Measurements from ENCODE around the gene MUC5AC.
"Not testable (repeated sequence)": the region's sequence is repeated elsewhere in the genome, so short reads cannot be mapped to it uniquely, and the experiment has no call there.

MUC5AC gene

DNA sequence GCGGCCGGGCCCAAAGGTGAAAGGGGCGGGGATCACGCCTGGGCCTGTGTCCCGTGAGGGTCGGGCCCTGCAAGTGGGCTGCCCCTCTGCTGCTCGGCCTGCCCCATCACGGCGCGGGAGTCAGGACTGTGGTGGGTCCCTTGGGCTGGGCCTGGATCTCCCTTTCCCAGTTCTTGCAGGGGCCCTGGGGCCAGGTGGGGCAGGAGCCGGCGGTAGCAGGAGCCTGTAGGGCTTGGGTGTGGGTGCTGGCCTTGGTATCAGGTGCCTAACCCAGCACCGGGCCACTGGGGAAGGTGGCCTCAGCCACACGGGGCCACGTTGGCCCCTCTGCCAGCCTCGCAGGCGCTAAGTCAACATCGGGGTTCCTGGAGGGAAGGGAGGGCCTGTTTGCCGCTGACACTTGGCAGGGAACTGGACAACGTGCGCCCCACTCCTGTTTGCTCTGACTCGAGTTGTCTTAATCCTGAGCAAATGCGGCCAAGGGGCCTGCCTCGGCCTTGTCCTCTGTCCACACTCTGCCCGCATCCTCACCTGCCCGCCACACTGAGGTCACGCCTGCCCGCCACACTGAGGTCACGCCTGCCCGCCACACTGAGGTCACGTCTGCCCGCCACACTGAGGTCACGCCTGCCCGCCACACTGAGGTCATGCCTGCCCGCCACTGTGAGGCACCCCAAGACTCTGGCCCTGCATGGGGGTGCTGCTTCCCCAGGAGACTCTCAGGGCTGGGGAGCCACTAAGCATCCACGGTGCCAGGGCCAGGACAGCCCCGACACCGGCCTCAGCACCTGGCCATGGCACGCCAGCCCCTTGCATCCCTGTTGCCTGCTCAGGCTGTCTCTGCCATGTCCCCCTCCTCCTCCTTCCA lies 50.9 kb downstream of the MUC5AC start:
- DNase-seq (ENCODE audit: low spot score): no peak

DNA sequence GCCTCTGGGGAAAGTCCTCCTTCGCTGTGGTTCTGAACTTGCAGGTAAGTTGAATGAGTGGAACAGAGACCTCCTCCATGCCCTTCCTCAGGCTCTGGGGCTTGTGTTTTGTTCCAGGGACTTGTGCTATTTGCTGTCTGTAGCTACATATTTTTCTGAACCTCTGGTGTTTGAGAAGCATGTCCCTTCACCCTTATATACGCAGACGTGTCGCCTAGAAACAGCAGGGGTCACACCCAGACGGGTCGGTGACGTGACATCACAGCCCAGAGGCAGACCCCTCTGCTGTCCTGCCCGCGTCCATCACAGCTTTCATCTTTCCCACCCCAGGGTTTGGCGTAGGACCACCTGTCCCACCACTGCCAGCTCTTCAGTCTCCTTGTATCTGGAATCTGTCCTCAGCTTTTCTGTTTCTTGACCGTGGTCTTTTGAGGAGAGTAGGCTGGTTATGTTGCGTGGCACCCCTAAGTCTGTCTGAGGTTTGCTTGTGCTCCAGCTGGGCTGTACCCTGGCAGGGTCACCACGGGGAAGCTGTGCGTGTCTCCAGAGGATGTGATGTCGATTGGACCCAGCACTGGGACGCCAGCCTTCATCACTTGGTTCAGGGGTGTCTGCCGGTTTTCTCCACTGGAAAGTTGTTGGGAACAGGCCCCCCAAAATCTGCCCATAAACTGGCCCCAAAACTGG lies 51.8 kb downstream of the MUC5AC start:
- DNase-seq (ENCODE audit: low spot score): no peak

DNA sequence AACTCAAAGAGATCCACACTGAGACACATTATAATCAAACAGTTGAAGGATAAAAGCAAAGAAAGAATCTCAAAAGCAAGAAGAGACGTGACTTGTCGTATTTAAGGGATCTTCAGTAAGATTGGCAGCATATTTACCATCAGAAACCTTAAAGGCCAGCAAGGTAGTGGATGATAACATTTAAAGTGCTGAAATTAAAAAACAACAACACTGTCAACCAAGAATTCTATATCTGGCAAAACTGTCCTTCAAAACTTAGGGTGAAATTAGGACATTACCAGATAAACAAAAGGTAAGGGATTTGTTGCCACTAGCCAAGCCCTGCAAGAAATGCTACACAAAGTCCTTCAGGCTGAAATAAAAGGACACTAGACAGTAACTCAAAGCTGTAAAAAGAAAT lies 54.1 kb downstream of the MUC5AC start:
- no peak for DNase-seq (ENCODE audit: low spot score)

DNA sequence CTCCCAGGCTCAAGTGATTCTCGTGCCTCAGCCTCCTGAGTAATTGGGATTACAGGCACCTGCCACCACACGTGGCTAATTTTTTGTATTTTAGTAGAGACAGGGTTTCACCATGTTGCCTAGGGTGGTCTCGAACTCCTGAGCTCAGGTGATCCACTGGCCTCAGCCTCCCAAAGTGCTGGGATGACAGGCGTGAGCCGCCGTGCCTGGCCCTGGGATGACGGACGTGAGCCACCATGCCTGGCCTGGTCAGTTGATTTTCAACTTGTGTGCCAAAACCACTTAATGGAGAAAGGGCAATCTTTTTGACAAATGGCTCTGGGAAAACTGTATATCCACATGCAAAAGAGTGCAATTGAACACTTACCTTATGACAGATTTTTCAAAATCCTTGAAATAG lies 58.1 kb downstream of the MUC5AC start:
- not testable (repeated sequence) for DNase-seq (ENCODE audit: low spot score)

- DNase-seq (ENCODE audit: low spot score): no peak
Measured at GRCh38 chr11:1217151-1217550, 59.4 kb downstream of the MUC5AC start.

GRCh38 chr11:1218256-1218787 lies 60.6 kb downstream of the MUC5AC start:
- no peak for DNase-seq (ENCODE audit: low spot score)

GRCh38 chr11:1218788-1219445 lies 61.2 kb downstream of the MUC5AC start:
- no peak for DNase-seq (ENCODE audit: low spot score)

GRCh38 chr11:1219446-1219833 lies 61.7 kb downstream of the MUC5AC start:
- no peak for DNase-seq (ENCODE audit: low spot score)

- DNase-seq (ENCODE audit: low spot score): no peak
Measured at GRCh38 chr11:1219834-1220815, 62.4 kb downstream of the MUC5AC start.

GRCh38 chr11:1220941-1221721 lies 63.4 kb downstream of the MUC5AC start:
- DNase-seq (ENCODE audit: low spot score): no peak

- no peak for DNase-seq (ENCODE audit: low spot score)
Measured at GRCh38 chr11:1221848-1222311, 64.1 kb downstream of the MUC5AC start.

DNA sequence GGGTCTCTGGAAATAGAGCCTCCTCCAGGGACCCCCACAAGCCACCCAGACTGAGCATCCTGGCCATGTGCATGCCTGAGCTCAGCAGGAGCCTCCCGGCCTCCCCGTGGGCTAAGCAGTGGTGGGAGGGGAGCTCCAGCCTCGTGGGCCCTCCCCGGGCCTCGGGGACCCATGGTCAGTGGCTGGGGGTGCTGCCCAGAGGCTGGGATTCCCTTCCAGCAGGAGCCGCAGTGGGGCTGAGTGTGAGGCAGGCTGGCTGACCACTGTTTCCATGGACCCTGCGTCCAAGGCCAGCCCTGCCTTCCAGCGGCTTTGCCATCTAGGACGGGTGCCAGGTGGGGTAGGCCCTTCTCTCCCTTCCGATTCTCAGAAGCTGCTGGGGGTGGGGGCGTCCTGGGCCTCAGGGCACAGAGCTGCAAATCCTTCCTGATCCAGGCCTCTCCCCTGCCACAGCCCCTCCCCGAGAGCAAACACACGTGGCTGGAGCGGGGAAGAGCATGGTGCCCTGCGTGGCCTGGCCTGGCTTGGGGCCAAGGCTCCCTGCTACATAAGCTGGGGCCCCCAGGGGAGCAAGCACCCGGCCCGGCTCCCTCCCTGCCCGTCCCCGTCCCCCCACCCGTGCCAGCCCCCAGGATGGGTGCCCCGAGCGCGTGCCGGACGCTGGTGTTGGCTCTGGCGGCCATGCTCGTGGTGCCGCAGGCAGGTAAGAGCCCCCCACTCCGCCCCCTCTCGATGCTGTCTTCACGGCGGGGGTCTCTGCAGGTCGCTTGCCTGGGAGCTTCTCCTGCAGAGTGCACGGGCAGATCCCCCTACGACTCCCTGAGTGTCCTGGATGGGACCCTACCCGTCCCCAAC lies 65.0 kb downstream of the MUC5AC start, which contains the start of gene MUC5B:
Gene MUC5B, plus strand, starts transcription at position 576 of the 855 bp plus-strand sequence. Its CDS starts 58 bp downstream, at position 634.
- no peak for DNase-seq (ENCODE audit: low spot score)

DNA sequence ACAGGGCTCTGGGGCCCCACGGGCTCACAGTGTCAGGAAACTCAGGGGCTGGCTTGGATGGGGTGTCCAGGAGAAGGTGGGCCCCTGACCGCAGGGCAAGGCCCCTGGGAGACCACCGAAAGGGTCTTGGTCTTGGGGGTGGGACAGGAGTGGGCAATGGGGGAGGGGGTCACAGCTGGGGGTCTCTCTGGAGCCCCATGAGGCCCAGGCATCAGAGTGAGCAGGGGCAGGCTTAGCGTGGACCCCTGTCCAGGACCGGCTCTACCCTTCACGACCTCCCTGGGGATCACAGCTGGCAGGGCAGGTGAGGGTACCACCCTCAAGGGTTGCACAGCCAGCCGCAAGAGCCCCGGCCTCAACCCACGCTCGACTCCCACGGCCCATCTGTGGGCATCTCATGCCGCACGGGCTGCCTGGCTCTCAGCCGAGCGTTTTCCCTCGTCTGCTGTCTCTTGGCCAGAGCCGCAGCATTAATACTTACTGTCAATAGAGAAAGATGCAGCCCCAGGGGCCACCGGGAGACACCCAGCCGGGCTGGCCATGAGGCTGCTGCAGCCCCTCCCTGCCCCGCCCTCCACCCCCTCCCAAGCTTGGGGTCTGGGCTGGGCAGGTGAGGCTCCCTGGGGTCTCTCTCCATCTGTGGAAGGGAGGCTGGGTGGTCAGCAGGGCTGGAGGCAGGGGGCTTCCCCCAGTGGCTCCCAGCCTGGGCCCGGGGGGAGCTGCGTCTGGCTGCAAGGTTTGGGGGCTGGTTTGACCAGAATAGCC lies 65.8 kb downstream of the MUC5AC start:
- no peak for DNase-seq (ENCODE audit: low spot score)

GRCh38 chr11:1224111-1224490 lies 66.3 kb downstream of the MUC5AC start:
- no peak for DNase-seq (ENCODE audit: low spot score)

DNA sequence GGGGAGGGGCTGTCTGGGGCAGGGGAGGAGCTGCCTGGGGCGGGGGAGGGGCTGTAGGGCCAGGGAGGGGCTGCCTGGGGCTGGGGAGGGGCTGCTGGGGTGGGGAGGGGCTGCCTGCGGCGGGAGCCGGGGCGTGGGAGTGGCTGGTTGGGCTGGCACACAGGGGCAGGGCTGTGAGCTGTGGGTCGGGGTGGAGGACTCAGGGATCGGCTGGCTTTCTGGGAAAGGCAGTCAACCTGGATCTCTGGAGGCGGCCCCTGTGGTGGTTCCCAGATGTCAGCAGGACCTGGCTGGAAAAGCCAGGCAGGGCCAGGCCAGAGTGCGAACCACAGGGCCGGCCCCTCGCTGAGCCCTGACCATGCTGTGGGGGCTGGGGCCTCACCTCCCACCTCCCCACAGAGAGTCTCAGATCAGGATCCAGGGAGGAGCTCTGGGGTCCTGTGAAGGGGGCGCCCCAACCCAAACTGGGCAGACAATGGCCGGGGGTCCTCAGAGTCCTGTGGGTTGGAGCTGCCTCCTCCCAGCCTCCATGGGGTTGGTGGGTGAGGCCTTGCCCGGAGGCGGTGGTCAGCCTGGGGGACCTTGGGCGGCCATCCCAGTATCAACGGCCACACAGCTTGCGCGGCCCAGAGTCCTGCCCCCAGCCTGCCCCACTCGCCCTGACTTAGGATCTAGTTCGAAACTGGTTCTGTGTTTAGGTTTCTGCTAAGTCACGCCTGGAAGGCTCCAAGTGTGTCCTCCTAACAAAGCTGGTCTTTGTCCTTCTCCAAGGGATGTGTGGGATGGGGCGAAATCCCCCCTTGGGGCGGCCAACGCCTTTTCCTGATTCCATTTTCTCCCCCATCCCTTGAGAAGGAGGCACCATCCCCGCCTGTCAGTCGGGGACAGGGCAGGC lies 67.0 kb downstream of the MUC5AC start:
- no peak for DNase-seq (ENCODE audit: low spot score)

- DNase-seq (ENCODE audit: low spot score): no peak
Measured at GRCh38 chr11:1225386-1226225, 67.9 kb downstream of the MUC5AC start.
